ENCODE data around the gene FUBP1.
A peak's percentile ranks its signal among the peaks of the same experiment; 100 is the strongest.

FUBP1 gene

GRCh38 chr1:77955709-77956108 lies 23.2 kb downstream of the FUBP1 start:
- no peak for DNase-seq
- Histone ChIP-seq H3K9me3 (no peaks in the 10 kb centered on the region), H3K4me1 (no peaks in the 10 kb centered on the region), H3K36me3 (peaks cover 62% of the 10 kb centered on the region), H3K4me3 (ENCODE audit: low read depth, low read length) (no peak overlapping the region), H3K27me3 (no peaks in the 10 kb centered on the region)
- no peak for TF ChIP-seq CTCF (IDR thresholded peaks at IDR 0.05; ENCODE audit: low read depth, low read length)

GRCh38 chr1:77954521-77954920 lies 24.4 kb downstream of the FUBP1 start:
- no peaks in the 10 kb centered on the region for H3K4me1 ChIP-seq
- TF ChIP-seq CTCF (IDR thresholded peaks at IDR 0.05; ENCODE audit: low read depth, low read length), result no peak

GRCh38 chr1:77953907-77954306 lies 25.0 kb downstream of the FUBP1 start:
- DNase-seq, result no peak
- H3K4me1 ChIP-seq, result no peaks in the 10 kb centered on the region
- H3K4me3 ChIP-seq (ENCODE audit: low read depth, low read length), result no peak overlapping the region
- no peak for TF ChIP-seq CTCF (IDR thresholded peaks at IDR 0.05; ENCODE audit: low read depth, low read length)
- no peaks in the 10 kb centered on the region for H3K27me3 ChIP-seq
- peaks cover 52% of the 10 kb centered on the region for H3K36me3 ChIP-seq
- H3K9me3 ChIP-seq, result no peaks in the 10 kb centered on the region

More at GRCh38 chr1:77954521-77954920, 24.4 kb downstream of the FUBP1 start:
- Histone ChIP-seq H3K4me3 (ENCODE audit: low read depth, low read length) (no peak overlapping the region), H3K27me3 (no peaks in the 10 kb centered on the region), H3K36me3 (peaks cover 54% of the 10 kb centered on the region), H3K9me3 (no peaks in the 10 kb centered on the region)
- no peak for DNase-seq

GRCh38 chr1:77951328-77951727 lies 27.5 kb downstream of the FUBP1 start:
- H3K4me1 ChIP-seq, result no peaks in the 10 kb centered on the region
- TF ChIP-seq CTCF (IDR thresholded peaks at IDR 0.05; ENCODE audit: low read depth, low read length), result no peak
- H3K36me3 ChIP-seq, result peaks cover 30% of the 10 kb centered on the region
- no peak for DNase-seq
- no peaks in the 10 kb centered on the region for H3K9me3 ChIP-seq
- H3K4me3 ChIP-seq (ENCODE audit: low read depth, low read length), result no peak overlapping the region
- H3K27me3 ChIP-seq, result no peaks in the 10 kb centered on the region

GRCh38 chr1:77950873-77951272 lies 28.0 kb downstream of the FUBP1 start:
- no peak for DNase-seq
- Histone ChIP-seq H3K4me1 (no peaks in the 10 kb centered on the region), H3K27me3 (no peaks in the 10 kb centered on the region), H3K4me3 (ENCODE audit: low read depth, low read length) (no peak overlapping the region), H3K9me3 (no peaks in the 10 kb centered on the region), H3K36me3 (peaks cover 26% of the 10 kb centered on the region)
- no peak for TF ChIP-seq CTCF (IDR thresholded peaks at IDR 0.05; ENCODE audit: low read depth, low read length)

GRCh38 chr1:77948841-77949424 lies 29.9 kb downstream of the FUBP1 start:
- no peaks in the 10 kb centered on the region for H3K9me3 ChIP-seq

More at GRCh38 chr1:77948841-77949424, 29.9 kb downstream of the FUBP1 start:
- DNase-seq, result peak; percentile 28
- H3K4me3 ChIP-seq (ENCODE audit: low read depth, low read length), result no peak overlapping the region
- 0 out of 2 replicates have a peak, but pooled peaks have one; percentile 8 for TF ChIP-seq CTCF (IDR thresholded peaks at IDR 0.05; ENCODE audit: low read depth, low read length)
- H3K36me3 ChIP-seq, result peaks cover 13% of the 10 kb centered on the region
- no peaks in the 10 kb centered on the region for H3K27me3 ChIP-seq
- no peaks in the 10 kb centered on the region for H3K4me1 ChIP-seq

Data from BE2C (cell line).